ENCODE data around the gene TMEM115. TPM values are rescaled to one million over a fixed set of nuclear protein-coding genes. Genes with fewer than 3 reads are reported as not detected.

TMEM115 gene
- total RNA-seq, 4 donors from 2014 or later, result 70.0 to 111 (median 85.1) TPM

DNA sequence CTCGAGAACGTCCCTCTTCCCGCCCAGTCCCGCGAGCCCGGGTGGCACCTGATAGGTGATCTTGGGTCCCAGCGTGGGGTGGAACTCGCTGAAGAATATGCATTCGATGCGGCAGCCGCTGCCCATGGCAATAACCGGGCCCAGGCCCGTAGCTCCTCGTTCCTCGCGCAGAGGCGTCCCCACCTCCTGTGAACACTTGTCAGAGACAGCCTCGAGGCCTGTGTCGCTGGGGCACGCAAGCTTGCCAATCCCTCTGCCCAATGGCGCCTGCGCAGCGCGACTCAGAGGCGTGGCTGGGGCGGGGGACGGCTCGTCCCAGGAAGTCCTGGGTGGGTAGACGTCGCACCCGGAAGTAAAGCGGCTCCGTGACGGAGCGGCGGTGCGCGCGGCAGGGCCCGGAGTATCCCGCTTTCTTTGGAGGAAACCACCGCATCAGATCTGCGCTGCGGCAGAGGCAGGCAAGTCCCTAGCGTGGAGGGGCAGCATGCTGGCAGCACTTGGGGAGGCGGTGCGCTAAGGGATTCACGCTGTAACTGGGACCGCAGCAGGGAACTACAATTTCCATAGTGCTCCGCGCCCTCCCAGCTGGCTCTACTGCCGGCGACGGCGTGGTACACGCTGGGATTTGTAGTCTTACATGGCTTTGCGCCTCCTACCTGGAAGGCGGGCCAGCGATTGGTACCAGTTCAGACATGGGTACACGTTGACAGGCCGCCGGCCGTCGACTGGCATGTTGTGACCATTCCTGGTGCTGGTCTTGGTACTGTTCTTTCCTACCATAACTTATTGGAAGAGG, 8.6 kb downstream of the TMEM115 start, which contains the start of the genes CYB561D2 and NPRL2:
CYB561D2 (plus strand) TSS at position 336 of the 796 bp plus-strand sequence. CDS start 572 bp downstream, outside the sequence.
NPRL2 (minus strand) TSS at position 249 of the 796 bp plus-strand sequence; CDS start at position 126, 123 bp downstream.
- intact Hi-C loops (cut with DNase I), result no loop called here
- no peaks in the 10 kb centered on the region for H3K27me3 ChIP-seq
- peaks cover 30 to 46% of the 10 kb centered on the region in 2 donors for H3K4me1 ChIP-seq
- peak in 1 of 2 donors; percentile 91 for TF ChIP-seq POLR2A (IDR thresholded peaks at IDR 0.05)
- TF ChIP-seq, protein P1, sequence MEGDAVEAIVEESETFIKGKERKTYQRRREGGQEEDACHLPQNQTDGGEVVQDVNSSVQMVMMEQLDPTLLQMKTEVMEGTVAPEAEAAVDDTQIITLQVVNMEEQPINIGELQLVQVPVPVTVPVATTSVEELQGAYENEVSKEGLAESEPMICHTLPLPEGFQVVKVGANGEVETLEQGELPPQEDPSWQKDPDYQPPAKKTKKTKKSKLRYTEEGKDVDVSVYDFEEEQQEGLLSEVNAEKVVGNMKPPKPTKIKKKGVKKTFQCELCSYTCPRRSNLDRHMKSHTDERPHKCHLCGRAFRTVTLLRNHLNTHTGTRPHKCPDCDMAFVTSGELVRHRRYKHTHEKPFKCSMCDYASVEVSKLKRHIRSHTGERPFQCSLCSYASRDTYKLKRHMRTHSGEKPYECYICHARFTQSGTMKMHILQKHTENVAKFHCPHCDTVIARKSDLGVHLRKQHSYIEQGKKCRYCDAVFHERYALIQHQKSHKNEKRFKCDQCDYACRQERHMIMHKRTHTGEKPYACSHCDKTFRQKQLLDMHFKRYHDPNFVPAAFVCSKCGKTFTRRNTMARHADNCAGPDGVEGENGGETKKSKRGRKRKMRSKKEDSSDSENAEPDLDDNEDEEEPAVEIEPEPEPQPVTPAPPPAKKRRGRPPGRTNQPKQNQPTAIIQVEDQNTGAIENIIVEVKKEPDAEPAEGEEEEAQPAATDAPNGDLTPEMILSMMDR (IDR thresholded peaks at IDR 0.05), result no peak
- no peaks in the 10 kb centered on the region for H3K9me3 ChIP-seq
- 0 to 2% methylated on average over 17 to 22 of the region's 64 CpGs for WGBS, 2 donors
- peak; percentile 97 to 98 for DNase-seq
- peaks cover 23 to 28% of the 10 kb centered on the region in 2 donors for H3K36me3 ChIP-seq
- H3K4me3 ChIP-seq (replicated peaks in 1 of 3), result peak within 1 kb of the TSS; percentile 56 to 75 (median 60)
- peak within 1 kb of the TSS; percentile 84 to 92 (median 90) for H3K27ac ChIP-seq

DNA sequence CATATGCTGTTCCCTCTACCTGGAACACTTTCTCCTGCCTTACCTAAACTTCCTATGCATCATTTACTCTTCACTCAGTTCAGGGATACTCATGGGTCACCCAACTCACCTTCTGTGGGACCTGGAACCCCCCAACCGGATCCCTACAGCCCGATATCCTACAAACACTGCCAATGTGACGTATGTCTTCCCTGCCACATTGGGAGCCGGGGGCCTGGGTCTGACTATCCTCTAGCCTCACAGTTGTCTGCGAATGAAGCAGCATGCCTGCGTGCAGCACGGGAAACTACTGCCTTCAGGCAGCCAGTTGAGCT, 9.2 kb downstream of the TMEM115 start:
- peak overlapping the region; percentile 11 to 92 (median 90) for H3K27ac ChIP-seq
- H3K4me1 ChIP-seq, result peaks cover 30 to 46% of the 10 kb centered on the region in 2 donors
- 13 to 18% methylated on average over 7 of the region's 7 CpGs for WGBS, 2 donors
- H3K36me3 ChIP-seq, result peaks cover 20 to 26% of the 10 kb centered on the region in 2 donors
- H3K27me3 ChIP-seq, result no peaks in the 10 kb centered on the region
- peak overlapping the region; percentile 56 to 75 (median 60) for H3K4me3 ChIP-seq (replicated peaks in 1 of 3)
- H3K9me3 ChIP-seq, result no peaks in the 10 kb centered on the region
- TF ChIP-seq, protein P1 (IDR thresholded peaks at IDR 0.05), result no peak
- no peak for TF ChIP-seq POLR2A (IDR thresholded peaks at IDR 0.05)
- no peak for DNase-seq
- intact Hi-C loops (cut with DNase I), result no loop called here

DNA sequence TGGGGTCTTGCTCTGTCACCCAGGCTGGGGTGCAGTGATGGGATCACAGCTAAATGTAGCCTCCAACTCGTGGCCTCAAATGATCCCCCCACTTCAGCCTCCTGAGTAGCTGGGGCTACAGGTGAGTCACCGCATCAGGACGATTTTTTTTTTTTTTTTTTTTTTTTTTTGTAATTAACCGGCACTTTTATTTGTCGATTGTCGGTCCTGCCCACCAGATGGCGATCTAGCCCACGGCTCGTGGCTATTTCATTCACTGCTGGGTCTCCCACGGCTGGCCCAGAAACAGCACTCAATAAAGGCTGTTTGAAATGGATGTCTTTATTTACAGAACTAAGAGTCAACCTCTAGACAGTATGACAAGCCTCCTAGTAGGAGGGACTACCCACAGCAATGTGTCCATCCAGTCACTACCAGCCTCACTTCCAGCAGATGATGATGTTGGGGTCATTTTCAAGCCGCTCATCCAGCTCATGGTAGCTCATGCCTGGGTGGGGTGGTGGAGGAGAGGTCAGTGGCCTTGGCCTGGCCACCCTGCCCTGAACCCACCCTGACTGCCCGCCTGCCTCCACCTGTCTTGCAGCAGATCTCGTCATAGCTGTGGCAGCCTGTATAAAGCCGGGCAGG, 12.0 kb downstream of the TMEM115 start:
- Histone ChIP-seq H3K27ac (no peak overlapping the region), H3K4me1 (peaks cover 29 to 39% of the 10 kb centered on the region in 2 donors), H3K36me3 (no peaks in the 10 kb centered on the region), H3K9me3 (no peaks in the 10 kb centered on the region), H3K4me3 (replicated peaks in 1 of 3) (no peak overlapping the region), H3K27me3 (no peaks in the 10 kb centered on the region)
- intact Hi-C loops (cut with DNase I), result no loop called here
- WGBS, 2 donors, result 29 to 30% methylated on average over 14 of the region's 14 CpGs
- no peak for TF ChIP-seq POLR2A (IDR thresholded peaks at IDR 0.05)
- TF ChIP-seq, protein P1 (IDR thresholded peaks at IDR 0.05), result peak in 5 of 6 experiments; percentile 39 to 78 (median 54)
- DNase-seq, result peak; percentile 78 to 83

DNA sequence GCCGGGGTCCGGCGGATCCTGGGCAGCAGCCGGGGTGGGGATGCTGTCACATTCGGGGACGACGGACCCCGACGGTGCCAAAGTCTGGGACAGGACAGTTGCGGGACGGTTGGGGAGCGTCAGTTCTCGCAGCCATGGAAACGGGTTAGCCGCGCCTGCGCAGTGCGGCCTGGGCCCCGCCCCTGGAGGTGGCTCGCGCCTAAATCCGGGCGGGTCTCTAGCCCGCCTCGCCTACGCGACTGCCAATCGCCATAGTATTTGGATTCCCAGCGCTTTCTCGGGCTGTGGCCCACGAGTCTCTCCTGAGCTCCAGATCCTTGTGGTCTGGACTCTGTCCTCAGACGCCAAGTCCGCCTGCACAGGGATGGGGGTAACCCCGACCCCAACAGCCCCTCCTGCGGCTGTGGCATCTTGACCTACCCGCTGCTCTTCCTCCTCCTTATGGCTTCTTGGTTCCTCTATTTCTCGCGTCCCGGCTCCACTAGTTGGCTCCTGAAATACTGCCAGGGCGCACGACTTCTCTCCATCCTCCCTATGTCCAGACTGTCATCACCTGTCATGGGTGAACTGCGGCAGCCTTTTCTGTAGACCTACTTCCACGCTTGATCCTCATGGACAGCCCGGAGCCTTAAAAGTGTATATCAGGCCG, 13.6 kb downstream of the TMEM115 start, which contains the start of gene ZMYND10:
ZMYND10 (minus strand) TSS at position 147 of the 649 bp plus-strand sequence. CDS start 153 bp downstream, outside the sequence.
- intact Hi-C loops (cut with DNase I), result no loop called here
- TF ChIP-seq POLR2A (IDR thresholded peaks at IDR 0.05), result no peak
- TF ChIP-seq, protein P1 (IDR thresholded peaks at IDR 0.05), result no peak
- Histone ChIP-seq H3K4me1 (peaks cover 20 to 34% of the 10 kb centered on the region in 2 donors), H3K27ac (no peak within 1 kb of the TSS), H3K36me3 (no peaks in the 10 kb centered on the region), H3K4me3 (replicated peaks in 1 of 3) (peak within 1 kb of the TSS in 1 of 3 donors; percentile 21), H3K27me3 (no peaks in the 10 kb centered on the region), H3K9me3 (no peaks in the 10 kb centered on the region)
- 12 to 13% methylated on average over 40 to 42 of the region's 45 CpGs for WGBS, 2 donors
- DNase-seq, result peak; percentile 61 to 64

All from thyroid gland (tissue), 4 donors.